ENCODE measurements around the gene MLLT3. TPM values are rescaled to one million over a fixed set of nuclear protein-coding genes. Genes with fewer than 3 reads are reported as not detected.

Gene MLLT3
- total RNA-seq, 4 donors from 2014 or later = 10.2 to 15.3 (median 14.5) TPM

DNA sequence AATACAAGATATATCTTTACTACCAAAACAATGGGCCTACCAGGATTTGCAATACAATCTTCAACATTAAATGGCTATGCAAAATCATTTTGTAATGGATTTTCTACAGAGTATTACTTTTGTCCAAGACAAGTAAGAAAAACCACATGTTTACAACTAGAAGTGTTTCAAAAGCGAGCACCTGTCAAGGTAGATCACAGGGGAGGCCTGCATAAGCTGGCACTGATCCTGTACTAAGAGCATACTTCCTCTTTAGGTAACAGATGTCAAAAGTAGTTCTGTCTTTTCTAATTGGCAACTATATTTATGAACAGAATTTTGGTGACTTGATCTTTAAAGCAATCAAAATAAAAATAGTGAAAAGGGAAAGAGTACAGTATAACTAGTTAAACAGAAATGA lies 249.0 kb downstream of the MLLT3 start:
- DNase-seq (ENCODE audit: low spot score in 2 of 2) = no peak
- Histone ChIP-seq H3K4me1 (peaks cover 0 to 4% (median 0%) of the 10 kb centered on the region in 4 donors), H3K4me3 (no peak overlapping the region), H3K27me3 (no peaks in the 10 kb centered on the region), H3K9me3 (no peaks in the 10 kb centered on the region), H3K27ac (no peak overlapping the region), H3K36me3 (no peaks in the 10 kb centered on the region)
- 88 to 97% methylated on average over 1 of the region's 1 CpG for WGBS, 2 donors
- TF ChIP-seq POLR2A (IDR thresholded peaks at IDR 0.05) (no peak), EP300 (IDR thresholded peaks at IDR 0.05) (no peak)
- TF ChIP-seq, protein P1, sequence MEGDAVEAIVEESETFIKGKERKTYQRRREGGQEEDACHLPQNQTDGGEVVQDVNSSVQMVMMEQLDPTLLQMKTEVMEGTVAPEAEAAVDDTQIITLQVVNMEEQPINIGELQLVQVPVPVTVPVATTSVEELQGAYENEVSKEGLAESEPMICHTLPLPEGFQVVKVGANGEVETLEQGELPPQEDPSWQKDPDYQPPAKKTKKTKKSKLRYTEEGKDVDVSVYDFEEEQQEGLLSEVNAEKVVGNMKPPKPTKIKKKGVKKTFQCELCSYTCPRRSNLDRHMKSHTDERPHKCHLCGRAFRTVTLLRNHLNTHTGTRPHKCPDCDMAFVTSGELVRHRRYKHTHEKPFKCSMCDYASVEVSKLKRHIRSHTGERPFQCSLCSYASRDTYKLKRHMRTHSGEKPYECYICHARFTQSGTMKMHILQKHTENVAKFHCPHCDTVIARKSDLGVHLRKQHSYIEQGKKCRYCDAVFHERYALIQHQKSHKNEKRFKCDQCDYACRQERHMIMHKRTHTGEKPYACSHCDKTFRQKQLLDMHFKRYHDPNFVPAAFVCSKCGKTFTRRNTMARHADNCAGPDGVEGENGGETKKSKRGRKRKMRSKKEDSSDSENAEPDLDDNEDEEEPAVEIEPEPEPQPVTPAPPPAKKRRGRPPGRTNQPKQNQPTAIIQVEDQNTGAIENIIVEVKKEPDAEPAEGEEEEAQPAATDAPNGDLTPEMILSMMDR (IDR thresholded peaks at IDR 0.05) = no peak

DNA sequence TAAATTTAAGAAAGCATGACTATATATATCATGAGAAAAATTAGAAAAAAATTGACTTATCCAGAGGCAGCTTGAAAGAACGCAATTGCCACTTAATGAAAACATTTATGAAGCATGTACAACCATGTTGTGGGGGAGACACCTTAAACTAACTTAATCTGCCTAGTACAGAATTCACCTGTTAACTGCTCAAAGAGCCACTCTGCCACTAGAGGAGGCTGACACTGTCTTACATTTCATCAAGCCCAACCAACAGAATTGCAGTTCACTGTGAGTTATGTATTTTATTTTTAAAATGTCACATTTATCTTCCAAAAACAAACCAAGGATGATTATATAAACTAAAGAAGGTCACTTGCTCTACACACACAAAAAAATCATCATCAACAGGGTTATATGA lies 252.9 kb downstream of the MLLT3 start:
- TF ChIP-seq EP300 (IDR thresholded peaks at IDR 0.05) (no peak), POLR2A (IDR thresholded peaks at IDR 0.05) (no peak)
- TF ChIP-seq, protein P1 (IDR thresholded peaks at IDR 0.05) = no peak
- H3K4me1 ChIP-seq = peaks cover 0 to 5% (median 0%) of the 10 kb centered on the region in 4 donors
- H3K27ac ChIP-seq = no peak overlapping the region
- H3K4me3 ChIP-seq = no peak overlapping the region
- H3K36me3 ChIP-seq = no peaks in the 10 kb centered on the region
- H3K27me3 ChIP-seq = no peaks in the 10 kb centered on the region
- H3K9me3 ChIP-seq = no peaks in the 10 kb centered on the region
- no peak for DNase-seq (ENCODE audit: low spot score in 2 of 2)
- whole genome bisulfite sequencing, 2 donors = 90 to 93% methylated on average over 1 of the region's 1 CpG

DNA sequence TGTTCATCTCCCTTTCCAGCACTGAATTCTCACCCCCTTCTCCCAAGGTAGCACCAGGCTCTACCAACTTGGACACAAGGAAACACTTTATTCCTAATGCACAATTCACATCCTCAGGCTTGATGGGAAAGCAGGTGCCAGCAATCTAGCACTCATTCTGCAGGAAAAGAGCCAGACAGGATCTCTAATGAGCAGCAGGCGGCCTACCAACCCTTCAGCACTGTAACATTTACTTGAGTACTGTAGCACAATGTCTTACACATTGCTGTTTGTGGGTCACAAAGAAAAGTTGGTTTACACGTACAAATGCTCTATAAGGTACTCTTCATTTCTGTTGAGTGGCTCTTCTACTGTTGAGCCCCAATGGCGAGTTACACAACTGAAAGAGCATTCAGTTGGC lies 254.4 kb downstream of the MLLT3 start:
- DNase-seq (ENCODE audit: low spot score in 2 of 2) = no peak
- H3K27ac ChIP-seq = no peak overlapping the region
- peaks cover 0 to 4% (median 0%) of the 10 kb centered on the region in 3 donors for H3K36me3 ChIP-seq
- 84 to 91% methylated on average over 3 of the region's 3 CpGs for WGBS, 2 donors
- peaks cover 0 to 11% (median 0%) of the 10 kb centered on the region in 4 donors for H3K4me1 ChIP-seq
- no peak overlapping the region for H3K4me3 ChIP-seq
- no peaks in the 10 kb centered on the region for H3K27me3 ChIP-seq
- H3K9me3 ChIP-seq = no peaks in the 10 kb centered on the region
- TF ChIP-seq POLR2A (IDR thresholded peaks at IDR 0.05) = no peak
- no peak for TF ChIP-seq EP300 (IDR thresholded peaks at IDR 0.05)
- TF ChIP-seq, protein P1 (IDR thresholded peaks at IDR 0.05) = no peak

DNA sequence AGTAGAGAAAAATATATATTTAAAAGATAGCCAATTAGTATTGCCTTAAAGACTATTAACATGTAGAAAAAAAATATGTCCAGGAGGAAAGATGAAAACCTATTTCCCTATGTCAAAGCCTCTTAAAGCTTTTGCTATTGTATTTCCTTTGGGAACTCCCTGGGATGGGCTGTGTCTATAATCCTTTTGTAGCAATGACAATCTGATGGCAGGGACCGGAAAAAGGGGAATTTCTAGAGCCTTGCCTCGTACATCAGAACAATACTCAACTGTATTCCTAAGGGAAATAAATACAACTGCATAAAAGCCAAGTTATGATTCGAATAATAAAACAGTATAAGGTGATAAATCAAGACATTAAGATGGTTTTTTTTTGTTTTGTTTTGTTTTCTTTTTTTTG lies 257.3 kb downstream of the MLLT3 start:
- Histone ChIP-seq H3K27ac (no peak overlapping the region), H3K4me1 (peaks cover 0 to 11% (median 0%) of the 10 kb centered on the region in 4 donors), H3K27me3 (no peaks in the 10 kb centered on the region), H3K9me3 (no peaks in the 10 kb centered on the region), H3K4me3 (no peak overlapping the region), H3K36me3 (peaks cover 0 to 21% (median 0%) of the 10 kb centered on the region in 3 donors)
- DNase-seq (ENCODE audit: low spot score in 2 of 2) = no peak
- no peak for TF ChIP-seq POLR2A (IDR thresholded peaks at IDR 0.05)
- TF ChIP-seq EP300 (IDR thresholded peaks at IDR 0.05) = no peak
- TF ChIP-seq, protein P1 (IDR thresholded peaks at IDR 0.05) = no peak
- 41 to 55% methylated on average over 3 of the region's 3 CpGs for WGBS, 2 donors

DNA sequence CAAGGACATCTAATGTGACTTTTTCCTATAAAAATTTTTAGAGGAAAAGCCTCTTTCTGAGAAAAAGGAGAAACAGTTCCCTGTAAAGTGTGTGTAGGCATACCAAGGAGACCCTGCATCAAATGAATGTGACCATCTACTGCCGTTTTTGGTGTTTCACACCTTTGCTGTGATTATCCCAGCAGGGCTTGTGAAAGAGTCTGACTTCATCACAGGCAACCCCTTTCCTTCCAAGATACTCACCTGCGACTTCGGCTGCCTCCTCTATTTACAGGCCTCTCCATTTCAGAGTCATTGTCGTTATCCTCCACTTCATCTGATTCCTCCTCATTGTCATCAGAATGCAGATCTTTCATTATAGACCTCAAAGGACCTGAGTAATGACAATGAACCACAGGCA lies 259.1 kb downstream of the MLLT3 start:
- DNase-seq (ENCODE audit: low spot score in 2 of 2) = no peak
- 90 to 92% methylated on average over 4 of the region's 4 CpGs for WGBS, 2 donors
- Histone ChIP-seq H3K36me3 (peaks cover 0 to 21% (median 0%) of the 10 kb centered on the region in 3 donors), H3K27ac (no peak overlapping the region), H3K27me3 (no peaks in the 10 kb centered on the region), H3K4me1 (peaks cover 0 to 11% (median 0%) of the 10 kb centered on the region in 4 donors), H3K4me3 (no peak overlapping the region), H3K9me3 (no peaks in the 10 kb centered on the region)
- TF ChIP-seq POLR2A (IDR thresholded peaks at IDR 0.05) = no peak
- no peak for TF ChIP-seq EP300 (IDR thresholded peaks at IDR 0.05)
- TF ChIP-seq, protein P1 (IDR thresholded peaks at IDR 0.05) = no peak
